Right forelimb (tissue), 1 donor: ENCODE results near the gene CD58.

Source experiments
- DNase-seq: peaks from one replicate; pipeline ENCODE4 v3.0.0-alpha.2; 2018

The CD58 gene

GRCh38 chr1:116508085-116508983 lies 62.5 kb downstream of the CD58 start:
- no peak for DNase-seq

DNA sequence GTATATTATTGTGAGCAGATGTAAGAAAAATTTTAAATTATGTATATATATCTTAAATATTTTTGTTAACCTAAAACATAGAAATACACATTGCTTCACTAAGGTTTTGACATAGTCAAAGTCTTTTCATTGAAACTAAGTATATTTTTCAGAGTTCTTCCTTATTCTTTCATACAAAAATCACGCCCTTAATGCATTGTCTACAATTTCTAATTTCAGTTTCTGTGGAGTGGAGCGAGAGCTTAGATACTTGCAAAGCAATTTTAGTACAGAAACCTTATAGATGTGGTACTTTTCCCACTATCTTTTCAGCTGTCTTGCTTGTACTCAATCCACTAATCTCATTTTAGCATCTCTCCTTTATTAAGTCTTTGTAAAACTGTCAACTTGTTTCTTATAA lies 63.2 kb downstream of the CD58 start:
- DNase-seq, result no peak

DNA sequence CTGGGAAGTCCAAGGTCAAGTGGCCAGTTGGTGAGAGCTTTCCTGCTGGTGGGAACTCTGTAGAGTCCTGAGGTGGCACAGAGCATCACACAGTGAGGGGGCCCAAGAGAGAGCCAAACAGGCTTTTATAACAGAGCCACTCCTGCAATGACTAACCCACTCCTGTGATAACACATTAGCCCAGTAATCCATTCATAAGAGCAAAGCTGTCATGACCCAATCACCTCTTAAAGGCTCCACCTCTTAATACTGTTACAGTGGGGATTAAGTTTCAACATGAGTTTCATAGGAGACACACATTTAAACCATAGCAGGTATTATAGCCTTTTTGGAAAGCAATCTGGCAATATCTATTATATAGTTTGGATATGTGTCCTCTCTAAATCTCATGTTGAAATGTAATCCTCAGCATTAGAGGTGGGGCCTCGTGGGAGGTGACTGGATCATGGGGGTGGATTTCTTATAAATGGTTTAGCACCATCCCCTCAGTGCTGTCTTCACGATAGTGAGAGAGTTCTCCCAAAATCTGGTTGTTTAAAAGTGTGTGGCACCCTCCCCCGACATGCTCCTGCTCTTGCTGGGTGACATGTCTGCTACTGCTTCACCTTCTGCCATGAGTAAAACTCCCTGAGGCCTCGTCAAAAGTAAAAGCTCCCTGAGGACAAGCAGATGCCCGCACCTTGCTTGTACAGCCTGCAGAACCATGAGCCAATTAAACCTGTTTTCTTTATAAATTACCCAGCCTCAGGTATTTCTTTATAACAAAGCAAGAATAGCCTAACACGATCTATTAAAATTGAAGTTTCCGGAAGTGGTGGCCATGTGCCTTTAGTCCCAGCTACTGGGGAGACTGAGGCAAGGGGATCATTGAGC lies 64.5 kb downstream of the CD58 start:
- DNase-seq, result no peak

- DNase-seq, result no peak
Measured at GRCh38 chr1:116504308-116505156, 66.3 kb downstream of the CD58 start.

DNA sequence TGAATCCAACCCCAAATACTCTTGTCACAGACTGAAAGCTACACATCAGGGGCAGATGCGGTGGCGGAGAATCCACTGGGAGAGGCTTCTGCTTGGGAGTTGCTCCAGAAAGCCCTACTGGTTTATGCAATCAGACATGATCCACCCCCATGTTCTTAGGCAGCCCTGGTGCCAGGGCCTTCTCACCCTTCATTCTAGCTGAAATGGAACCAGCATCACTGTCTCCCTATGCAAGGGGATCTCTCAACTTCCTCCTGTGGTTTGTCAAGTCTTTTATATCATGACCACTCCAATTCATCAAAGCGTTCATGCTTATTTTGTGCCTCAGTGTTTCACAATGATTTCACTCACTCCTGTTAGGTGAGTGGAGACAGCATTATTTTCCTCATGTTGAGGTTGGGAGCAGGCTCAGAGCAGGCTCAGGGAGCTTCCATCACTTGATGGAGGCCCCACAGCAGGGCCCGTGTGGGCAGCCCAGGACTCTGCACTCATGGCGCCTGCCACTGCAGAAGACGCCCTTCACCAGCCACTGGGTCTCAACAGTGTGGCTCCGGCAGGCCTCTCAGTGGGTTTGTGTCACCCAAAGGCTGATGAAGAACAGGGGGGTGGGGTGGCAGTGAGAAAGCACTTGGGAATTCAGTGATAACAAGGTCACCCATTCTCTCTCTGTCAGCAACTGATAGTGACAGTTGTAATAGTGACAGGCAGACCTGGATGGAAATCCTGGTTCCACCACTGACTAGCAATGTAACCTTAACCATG lies 67.1 kb downstream of the CD58 start:
- DNase-seq, result no peak

DNA sequence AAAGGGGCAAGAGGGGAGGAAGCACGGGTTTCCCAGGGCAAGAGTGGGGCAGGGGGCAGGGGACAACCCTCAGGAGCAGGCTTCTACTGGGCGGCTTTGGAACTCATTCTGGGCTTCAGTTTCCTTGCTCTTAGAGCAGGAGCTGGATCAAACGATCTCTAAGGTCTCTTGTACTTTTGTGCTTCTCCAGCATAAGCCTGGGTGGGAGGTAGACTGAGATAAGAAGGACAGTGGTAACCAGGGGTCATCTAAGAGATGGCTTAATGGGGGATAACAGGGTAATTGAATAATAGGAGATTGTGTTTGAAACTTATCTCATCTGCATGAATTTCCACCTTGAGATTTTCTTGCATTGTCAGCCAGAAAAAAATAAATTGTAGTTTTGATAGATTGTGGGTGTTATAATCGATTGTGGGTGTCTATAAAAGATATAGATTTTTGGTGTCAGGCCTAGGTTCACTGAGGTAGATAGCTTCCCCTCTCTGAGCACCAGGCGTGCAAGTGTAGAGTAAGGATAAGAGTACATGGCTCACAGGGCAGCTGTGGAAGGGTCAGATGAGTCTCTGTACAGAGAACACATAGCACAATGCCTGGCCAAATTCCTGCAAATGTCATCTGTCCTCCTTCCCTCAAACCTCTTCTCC lies 68.0 kb downstream of the CD58 start:
- DNase-seq, result no peak

- no peak for DNase-seq
Measured at GRCh38 chr1:116501870-116502244, 69.0 kb downstream of the CD58 start.

GRCh38 chr1:116501125-116501869 lies 69.5 kb downstream of the CD58 start:
- no peak for DNase-seq

- peak; percentile 68 for DNase-seq
Measured at GRCh38 chr1:116498789-116499628, 71.8 kb downstream of the CD58 start.

DNA sequence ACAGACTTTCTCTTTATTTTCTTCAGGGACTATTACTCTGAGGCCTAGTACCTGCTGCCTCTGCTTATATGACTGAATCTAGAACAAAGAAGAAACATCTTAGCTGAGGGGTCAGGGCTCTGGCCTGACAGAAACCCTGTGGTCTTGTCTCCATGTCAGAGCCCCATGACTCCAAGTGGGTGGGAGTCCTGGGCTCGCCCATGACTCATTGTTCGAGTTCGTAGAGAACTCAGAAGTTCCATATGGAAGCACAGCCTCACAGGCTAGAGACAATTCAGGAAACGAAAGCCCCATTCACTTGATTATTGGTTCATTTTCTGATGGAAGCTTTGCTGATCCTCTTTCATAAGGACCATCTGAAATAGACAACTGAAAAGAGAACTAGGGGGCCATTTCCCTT lies 73.2 kb downstream of the CD58 start:
- DNase-seq, result no peak

DNA sequence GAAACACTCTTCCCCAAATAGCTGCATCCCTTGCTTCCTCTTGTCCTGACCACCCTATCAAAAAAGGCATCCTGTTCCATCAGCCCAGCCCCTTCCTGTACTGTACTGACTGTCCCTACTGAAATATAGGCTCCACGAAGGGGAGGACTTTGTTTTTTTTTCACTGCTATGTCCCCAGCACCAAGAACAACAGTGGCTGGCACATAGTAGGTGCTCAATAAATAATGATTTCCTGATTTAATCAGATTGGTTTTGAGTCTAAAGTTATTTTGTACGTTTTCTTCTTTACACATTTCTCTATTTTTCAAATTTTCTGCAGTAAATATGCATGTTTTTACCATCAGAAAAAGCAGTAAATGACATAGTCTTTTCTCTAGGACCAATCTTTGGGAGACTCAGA lies 73.9 kb downstream of the CD58 start:
- DNase-seq, result no peak

- no peak for DNase-seq
Measured at GRCh38 chr1:116496380-116496779, 74.4 kb downstream of the CD58 start.

DNA sequence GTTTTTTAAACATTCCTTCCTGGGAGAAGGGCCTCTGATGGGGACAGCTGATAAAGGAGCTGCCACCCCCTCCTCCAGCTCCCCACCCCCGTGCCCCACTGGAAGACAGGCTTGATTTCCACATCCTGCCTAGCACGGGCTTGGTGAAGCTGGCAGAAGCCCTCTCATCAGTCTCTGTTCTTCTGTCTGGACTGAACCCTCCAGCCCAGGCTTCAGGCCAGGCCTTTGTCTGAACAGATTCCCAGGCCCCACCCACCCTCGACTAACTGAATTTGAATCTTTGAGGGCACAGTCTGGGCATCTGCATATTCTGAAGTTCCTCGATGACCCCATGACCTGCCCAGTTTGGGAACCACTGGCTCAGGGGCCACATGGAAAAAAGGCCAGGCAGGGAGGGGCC lies 75.3 kb downstream of the CD58 start:
- no peak for DNase-seq

- no peak for DNase-seq
Measured at GRCh38 chr1:116494745-116495144, 76.1 kb downstream of the CD58 start.

DNA sequence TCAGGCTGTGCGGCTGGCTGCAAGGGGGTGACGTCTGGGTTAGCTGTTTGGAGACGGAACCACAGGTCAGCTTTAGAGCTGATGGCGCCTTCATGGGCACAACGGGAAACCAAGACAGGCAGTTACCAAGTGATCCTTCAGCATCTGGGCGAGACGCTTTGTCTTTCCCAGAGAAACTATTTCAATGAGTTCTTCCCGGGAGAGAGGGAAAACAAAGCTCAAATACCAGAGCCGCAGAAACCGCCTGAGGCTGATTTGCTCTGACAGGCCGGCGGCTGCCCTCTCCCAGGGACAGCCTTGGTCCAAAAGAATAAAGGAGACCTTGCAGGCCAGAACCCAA lies 76.5 kb downstream of the CD58 start:
- DNase-seq, result no peak

DNA sequence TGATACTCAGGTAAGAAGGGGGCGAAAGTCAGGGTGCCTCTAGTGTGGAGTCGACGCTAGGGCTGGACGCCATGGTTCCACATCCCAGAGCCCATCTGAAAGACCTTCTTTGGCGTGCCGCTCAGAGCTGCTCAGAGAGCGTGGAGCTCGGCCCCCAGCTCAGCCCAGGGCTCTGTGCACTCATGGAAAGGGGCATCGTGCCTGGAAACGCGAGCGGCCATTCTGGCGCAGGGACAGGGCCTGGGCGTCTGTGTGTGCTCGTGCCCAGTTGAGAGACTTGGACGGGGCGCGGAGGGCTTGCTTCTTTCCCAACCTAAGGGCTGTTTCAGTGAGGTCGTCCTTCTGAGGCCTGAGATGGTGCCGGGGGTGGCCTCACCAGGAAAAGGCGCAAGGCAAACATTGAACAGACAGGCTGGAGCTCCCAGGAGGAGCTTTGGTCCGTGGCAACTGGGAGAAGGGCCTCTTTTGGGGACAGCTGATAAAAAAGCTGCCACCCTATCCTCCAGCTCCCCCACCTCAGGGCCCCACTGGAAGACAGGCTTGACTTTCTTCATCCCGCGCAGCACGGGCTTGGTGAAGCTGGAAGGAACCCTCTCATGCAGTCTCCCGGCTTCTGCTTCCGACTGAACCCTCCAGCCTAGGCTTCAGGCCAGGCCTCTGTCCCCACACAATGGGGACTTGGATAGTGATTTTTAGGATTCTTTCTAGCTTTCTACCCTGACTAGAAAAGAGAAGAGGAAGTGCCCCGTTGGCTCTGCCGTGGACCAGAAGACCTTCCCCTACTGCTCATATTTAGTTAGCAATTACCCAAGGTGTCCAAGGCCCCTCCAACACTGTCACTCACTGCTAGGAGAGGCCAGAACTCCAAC lies 77.1 kb downstream of the CD58 start:
- no peak for DNase-seq

GRCh38 chr1:116493036-116493435 lies 77.8 kb downstream of the CD58 start:
- DNase-seq, result no peak

GRCh38 chr1:116492358-116492811 lies 78.4 kb downstream of the CD58 start:
- no peak for DNase-seq
